HG03139 (cell line): ENCODE results near the gene SGSH.

ENCODE experiments used
- ATAC-seq: cut with Tn5 transposase; IDR thresholded peaks from one replicate; pipeline ENCODE4 v1.9.1; 2021; ENCODE audit not compliant: unreplicated experiment

Gene SGSH

DNA sequence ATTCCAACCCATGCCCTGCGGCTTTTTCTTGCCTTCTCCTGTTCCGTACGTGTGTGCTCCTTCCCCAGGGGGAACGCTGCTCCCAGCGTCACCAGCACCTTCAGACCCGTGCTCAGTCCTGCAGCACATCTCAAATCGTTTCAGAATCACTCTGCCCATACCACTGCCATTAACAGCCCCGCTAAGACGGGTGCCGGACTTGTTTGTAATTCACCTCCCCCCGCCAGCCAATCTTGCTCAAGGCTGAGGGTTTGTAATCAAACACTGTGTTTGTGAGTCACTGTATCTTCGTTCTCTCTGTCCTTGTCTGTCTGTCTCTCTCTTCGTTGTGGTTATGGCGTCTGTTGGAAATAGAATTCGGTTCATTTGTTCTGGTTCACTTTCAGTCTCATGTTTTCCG is 33.0 kb downstream of the SGSH start:
- no peak for ATAC-seq

GRCh38 chr17:80185968-80186367 is 34.2 kb downstream of the SGSH start:
- ATAC-seq = no peak

GRCh38 chr17:80184423-80184714 is 35.8 kb downstream of the SGSH start:
- no peak for ATAC-seq

DNA sequence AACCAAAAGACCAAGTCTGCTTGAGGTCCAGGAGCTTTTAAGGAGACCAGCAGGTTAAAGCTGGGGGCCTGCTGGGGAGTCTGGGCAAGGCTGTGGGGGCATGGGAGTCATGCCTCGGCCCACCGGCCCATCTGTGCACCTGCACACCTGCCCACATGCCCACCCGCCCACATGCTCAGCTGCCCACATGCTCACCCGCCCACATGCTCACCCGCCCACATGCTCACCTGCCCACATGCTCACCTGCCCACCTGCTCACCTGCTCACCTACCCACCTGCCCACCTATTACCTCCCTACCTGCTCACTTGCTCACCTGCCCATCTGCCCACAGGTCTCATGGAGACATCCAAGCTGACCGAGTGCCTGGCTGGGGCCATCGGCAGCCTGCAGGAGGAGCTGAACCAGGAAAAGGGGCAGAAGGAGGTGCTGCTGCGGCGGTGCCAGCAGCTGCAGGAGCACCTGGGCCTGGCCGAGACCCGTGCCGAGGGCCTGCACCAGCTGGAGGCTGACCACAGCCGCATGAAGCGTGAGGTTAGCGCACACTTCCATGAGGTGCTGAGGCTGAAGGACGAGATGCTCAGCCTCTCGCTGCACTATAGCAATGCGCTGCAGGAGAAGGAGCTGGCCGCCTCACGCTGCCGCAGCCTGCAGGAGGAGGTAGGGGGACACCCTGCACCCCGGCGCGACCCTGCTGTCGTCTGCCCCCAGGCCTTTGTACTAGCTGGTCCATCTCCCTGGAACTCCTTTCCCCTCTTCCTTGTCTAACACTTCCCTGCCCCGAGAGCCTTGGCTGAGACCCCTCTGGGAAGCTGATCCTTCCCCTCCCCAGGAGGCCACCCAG is 36.3 kb downstream of the SGSH start:
- no peak for ATAC-seq

- ATAC-seq = no peak
Observed at GRCh38 chr17:80182845-80183223, 37.3 kb downstream of the SGSH start.

GRCh38 chr17:80182118-80182844 is 37.9 kb downstream of the SGSH start:
- ATAC-seq = no peak

DNA sequence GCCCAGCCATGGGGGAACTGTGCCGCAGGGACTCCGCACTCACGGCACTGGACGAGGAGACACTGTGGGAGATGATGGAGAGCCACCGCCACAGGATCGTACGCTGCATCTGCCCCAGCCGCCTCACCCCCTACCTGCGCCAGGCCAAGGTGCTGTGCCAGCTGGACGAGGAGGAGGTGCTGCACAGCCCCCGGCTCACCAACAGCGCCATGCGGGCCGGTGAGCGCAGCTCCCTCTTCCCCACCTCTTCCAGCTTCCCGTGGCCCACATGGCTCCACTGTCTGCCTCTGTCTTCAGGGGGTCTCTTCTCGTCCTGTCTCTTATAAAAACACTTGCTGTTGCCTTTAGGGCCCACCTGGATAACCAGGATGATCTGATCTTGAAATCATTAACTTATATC is 38.7 kb downstream of the SGSH start:
- no peak for ATAC-seq

DNA sequence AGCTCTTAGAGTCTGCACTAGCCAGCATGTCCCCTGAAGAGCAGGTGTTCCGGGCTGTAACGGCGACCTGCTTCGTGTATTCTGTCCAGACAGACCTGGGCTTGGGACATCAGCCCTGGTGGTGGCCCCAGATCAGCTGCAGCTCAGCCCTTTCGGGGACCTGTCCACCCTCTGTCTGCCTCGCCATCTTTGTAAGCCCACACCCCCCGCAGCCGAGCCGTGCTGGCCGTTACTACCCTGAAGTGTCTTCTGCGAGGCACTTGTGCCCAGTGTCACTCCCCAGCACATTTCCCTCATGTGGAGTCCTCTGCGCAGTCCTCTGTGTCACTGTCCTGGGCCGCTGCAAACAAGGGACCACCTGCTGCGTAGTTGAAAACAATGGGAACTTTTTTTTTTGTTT is 39.9 kb downstream of the SGSH start:
- no peak for ATAC-seq

DNA sequence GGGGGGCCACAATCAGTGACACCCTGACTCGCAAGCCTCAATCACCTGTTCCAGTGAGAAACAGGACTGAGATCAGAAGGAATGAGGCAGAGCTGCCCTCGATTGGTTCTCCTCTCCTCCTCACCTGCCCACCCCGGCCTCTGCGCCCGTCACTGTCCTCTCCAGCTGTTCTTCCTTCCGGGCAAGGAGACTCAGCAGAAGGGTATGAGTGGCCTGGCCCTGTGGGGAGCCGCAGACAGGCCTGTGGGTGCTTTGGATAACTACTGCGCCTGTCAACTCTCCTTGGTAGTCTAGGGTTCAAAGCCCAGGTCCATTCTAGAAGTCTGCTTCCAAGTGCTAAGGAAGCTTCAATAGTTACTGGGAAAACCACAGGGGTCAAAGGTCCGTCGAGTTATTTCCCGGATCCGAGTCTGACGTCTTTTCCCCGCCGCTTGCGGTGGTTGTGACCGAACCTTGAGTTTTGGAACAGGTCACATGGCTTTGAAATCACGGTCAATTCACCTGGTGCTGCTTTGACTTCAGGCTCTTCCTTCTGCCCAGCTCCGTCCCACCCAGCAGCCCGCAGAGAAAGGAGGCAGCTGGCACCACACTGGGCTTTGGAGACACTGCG is 42.0 kb downstream of the SGSH start:
- no peak for ATAC-seq

DNA sequence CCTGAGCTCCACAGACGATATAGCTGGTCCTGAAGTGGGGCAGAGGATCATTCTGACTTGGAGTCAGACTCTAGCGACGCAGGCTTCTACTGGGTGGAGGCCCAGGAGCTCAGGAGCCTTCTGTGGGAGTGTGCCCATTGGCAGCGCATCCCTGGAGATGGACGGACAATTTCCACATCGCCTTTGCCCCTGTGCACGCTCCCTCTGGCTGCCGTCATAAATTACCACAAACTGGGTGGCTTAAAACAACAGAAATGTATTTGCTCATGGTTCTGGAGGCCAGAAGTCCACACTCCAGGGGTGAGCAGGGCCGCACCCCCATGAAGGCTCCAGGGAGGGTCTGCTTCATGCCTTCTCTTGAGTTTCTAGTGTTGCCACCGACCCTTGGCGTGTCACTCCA is 43.4 kb downstream of the SGSH start:
- no peak for ATAC-seq

DNA sequence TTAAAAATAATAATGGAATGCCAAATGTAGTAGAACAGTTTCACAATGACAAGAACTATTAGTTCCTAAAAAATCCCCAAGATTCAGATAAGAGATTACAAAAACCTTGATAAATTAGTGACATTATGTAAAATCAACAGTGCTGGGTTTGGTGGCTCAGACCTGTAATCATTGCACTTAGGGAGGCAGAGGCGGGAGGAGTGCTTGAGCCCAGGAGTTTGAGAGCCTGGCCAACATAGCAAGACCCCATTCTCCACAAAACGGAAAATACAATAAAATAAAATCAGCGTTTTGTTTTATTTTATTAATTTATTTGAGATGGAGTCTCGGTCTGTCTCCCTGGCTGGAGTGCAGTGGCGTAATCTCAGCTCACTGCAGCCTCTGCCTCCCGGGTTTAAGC is 46.2 kb downstream of the SGSH start:
- no peak for ATAC-seq

- no peak for ATAC-seq
Observed at GRCh38 chr17:80173126-80173525, 47.0 kb downstream of the SGSH start.

DNA sequence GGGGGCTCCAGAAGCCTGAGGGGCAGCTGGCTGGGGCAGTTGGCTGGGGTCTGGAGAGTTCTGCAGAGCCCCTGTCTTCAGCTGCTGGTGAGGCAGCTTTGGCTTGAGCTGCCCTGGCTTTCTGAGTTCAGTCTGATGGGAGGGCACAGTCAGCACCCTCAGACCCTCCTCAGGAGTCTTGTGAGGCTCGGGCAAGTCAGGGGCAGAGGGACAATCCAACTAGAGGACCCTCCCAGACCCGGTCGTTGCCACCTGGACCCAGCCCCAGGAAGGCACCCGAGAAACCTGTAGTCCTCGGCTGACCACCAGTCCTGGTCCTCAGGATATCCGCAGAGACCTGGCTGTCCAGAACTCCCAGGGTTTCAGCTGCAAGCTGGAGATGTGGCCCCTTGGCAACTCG is 48.5 kb downstream of the SGSH start:
- no peak for ATAC-seq

DNA sequence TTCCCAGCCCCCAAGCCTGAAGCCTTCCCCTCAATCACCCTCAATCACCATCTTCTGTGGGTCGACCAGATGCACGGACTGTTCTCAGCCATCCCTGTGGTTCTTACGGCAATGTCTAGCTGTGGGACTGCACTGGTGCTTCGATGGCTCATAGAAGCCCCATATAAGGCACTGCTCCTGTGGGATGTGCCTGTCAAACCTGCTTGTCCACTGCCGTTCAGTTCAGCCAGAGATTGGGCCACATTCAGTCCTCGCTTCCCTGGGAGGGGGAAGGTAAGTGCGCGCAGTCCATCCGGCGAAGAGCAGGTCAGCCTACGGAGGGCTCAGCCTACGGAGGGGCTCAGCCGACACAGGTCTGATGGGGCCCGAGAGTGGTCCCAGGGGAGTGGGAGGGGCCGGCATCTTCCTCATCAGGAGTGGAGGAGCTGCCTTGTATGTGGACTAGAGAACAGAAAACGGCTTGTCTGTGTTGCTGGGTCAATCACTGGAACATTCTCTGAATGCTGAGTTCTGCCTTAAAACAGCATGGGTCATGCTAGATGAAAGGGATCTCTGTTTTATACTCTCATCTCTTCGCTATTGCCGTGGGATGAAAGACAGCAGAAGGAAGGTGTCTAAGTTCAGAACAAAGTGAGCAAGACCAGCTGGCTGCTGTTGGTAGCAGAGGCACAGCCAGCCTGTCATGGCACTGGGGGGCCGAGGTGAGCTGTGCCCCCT is 50.2 kb downstream of the SGSH start, which contains the start of gene CARD14:
Gene CARD14 (plus strand): TSS at position 247 of the 717 bp plus-strand sequence. CDS start 11,409 bp downstream, outside the sequence.
- no peak for ATAC-seq

DNA sequence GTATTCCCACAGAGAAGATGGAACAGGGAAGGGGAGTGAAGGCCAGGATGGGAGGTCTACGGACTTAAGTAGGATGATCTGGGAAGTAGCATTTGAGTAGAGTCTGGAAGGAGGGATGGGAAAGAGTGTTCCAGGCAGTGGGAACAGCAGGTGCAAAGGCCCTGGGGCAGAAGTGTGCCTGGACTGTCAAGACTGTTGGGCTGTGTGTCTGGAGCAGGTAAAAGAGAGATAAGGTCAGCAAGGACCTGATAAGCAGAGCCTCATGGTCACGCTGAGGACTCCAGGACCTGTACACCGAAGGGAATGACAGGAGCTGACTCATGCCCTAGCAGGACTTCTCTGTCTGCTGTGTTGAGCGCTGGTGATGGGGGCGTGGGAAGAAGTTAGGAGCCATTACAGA is 51.0 kb downstream of the SGSH start:
- ATAC-seq = no peak

DNA sequence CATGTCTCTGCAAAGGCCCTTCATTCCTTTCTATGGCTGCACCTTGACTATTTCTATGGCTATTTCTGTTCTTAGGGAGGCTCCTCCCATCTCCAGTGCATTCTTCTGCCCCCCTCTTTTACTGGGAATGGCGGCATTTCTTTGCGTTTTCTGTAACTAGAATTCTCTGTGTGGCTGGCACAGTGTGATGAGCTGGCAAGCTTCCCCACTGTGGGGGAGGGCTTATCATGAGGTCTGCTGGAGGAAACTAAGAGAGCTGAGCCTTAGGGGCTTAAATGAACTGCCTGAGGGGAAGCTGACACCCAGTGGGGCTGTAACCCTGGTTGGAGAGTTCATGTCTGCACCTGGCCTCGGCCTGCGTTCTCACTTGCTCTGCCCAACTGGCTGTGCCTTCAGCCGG is 51.8 kb downstream of the SGSH start:
- ATAC-seq = no peak

DNA sequence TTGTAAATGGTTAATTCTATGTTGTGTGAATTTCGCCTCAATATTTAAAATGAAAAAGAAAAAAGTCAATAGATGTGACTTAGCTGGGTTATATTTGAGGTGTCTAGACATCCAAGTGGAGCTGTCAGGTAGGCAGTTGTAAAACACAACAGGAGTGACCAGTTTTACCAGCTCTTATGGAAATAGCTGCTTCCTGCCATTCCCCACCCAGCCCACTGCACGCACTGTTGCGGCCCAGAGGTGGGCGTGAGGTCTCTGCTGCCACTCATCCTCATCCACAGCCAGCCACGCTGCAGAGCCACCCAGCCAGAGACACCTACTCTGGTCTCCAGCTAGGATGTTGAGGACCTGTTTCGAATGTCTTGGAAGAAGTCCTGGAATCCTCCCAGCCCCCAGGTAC is 53.7 kb downstream of the SGSH start:
- ATAC-seq = no peak

DNA sequence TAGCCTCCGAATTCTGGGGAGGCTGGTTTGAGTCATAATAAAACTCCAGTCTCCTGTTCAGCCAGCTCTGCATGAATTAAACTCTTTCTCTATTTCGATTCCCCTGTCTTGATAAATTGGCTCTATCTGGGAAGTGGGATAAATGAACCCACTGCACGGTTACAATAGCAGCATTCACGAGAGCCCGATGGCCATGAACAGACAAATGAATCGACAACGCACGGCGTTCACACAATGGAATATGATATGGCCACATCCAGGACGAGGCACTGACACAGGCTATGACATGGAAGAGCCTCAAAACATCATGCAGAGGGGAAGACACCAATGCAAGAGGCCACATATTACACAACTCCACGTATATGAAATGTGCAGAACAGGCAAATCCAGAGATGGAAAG is 55.9 kb downstream of the SGSH start:
- no peak for ATAC-seq

DNA sequence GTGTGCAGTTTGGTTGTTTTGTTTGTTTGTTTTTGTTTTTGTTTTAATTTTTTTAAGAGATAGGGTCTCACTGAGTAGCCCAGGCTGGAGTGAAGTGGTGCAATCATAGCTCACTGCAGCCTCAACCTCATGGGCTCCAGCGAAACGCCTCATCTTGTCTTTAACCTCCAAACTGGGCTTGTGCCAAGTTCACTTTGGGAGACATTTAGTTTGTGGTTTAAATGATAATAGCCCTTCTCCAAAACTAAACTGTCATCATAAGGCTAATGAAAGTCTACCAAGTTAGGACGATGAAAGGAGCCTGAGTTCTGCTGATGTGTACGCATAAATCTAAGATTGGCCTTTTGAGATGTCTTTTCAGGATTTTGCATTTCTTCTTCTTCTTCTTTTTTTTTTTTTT is 56.8 kb downstream of the SGSH start:
- ATAC-seq = no peak

DNA sequence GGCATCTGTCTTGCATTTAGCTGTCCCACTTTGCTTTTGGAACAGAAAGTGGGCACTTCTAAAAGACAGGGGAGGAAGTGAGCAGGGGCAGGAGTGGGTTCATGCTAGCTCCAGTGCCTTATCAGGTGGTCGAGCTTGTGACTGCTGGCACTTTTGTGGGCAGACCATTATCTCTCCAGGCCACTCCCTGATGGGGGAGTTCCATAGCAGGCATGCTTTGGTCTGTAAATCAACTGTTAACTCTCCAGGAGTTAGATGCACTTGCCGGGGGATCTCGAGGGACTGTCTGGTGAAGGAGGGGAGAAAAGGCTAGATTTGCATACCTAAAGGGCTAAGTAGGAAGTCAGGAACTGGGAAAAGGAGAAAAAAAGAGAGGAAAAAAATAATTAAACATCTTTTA is 59.6 kb downstream of the SGSH start:
- ATAC-seq = no peak
